ENCODE data around the gene CRKL.

Gene CRKL

DNA sequence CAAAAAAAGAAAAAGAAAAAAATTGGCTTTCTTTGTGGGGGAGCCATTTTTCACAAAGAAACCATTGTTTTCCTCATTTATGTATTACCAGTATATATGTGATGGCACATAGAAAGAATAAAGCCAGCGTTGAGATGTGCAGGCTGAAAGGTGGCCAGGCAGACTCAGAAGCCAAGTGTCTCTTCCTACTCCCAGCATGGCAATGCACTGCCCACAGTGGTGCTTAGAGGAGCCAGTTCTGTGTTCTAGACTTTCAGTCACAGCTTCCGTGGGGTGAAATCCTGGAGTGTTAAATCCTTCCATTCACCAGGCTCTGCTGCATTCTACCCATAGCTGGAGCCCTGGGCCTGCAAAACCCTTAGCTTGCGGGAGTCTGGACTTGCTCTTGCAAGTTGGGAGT is 39.5 kb upstream of the CRKL start:
- TF ChIP-seq CTCF (IDR thresholded peaks at IDR 0.05; ENCODE audit: low read depth, low read length) (no peak), MYC (IDR thresholded peaks at IDR 0.05; ENCODE audit: low read depth, low read length) (no peak), MAX (IDR thresholded peaks at IDR 0.05; ENCODE audit: low read depth, low read length) (no peak), POLR2A (IDR thresholded peaks at IDR 0.05; ENCODE audit: extremely low read depth, insufficient read length) (no peak)
- DNase-seq (ENCODE audit: low read depth), result no peak
- no peak overlapping the region for H3K4me3 ChIP-seq (ENCODE audit: low read depth, low read length)

DNA sequence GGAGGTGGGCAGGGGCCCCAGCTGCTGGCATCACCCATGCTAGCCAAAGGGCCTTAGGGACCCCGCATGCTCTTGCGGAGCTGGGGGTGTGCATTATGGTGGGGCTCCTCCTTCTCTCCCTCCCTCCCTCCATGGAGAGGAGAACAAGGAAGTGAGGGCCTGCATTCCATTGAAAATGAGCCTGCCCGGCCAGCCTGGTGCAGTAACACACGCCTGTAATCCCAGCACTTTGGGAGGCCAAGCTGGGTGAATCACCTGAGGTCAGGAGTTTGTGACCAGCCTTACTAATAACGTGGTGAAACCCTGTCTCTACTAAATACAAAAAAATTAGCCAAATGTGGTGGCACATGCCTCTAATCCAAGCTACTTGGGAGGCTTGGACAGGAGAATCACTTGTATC is 36.0 kb upstream of the CRKL start:
- no peak for DNase-seq (ENCODE audit: low read depth)
- H3K4me3 ChIP-seq (ENCODE audit: low read depth, low read length), result no peak overlapping the region
- TF ChIP-seq MYC (IDR thresholded peaks at IDR 0.05; ENCODE audit: low read depth, low read length) (no peak), POLR2A (IDR thresholded peaks at IDR 0.05; ENCODE audit: extremely low read depth, insufficient read length) (no peak), CTCF (IDR thresholded peaks at IDR 0.05; ENCODE audit: low read depth, low read length) (no peak), MAX (IDR thresholded peaks at IDR 0.05; ENCODE audit: low read depth, low read length) (no peak)

- DNase-seq (ENCODE audit: low read depth), result no peak
- no peak for TF ChIP-seq POLR2A (IDR thresholded peaks at IDR 0.05; ENCODE audit: extremely low read depth, insufficient read length)
- no peak for TF ChIP-seq CTCF (IDR thresholded peaks at IDR 0.05; ENCODE audit: low read depth, low read length)
- no peak for TF ChIP-seq MYC (IDR thresholded peaks at IDR 0.05; ENCODE audit: low read depth, low read length)
- no peak for TF ChIP-seq MAX (IDR thresholded peaks at IDR 0.05; ENCODE audit: low read depth, low read length)
- no peak overlapping the region for H3K4me3 ChIP-seq (ENCODE audit: low read depth, low read length)
Measured at GRCh38 chr22:20881869-20882815, 35.1 kb upstream of the CRKL start.

DNA sequence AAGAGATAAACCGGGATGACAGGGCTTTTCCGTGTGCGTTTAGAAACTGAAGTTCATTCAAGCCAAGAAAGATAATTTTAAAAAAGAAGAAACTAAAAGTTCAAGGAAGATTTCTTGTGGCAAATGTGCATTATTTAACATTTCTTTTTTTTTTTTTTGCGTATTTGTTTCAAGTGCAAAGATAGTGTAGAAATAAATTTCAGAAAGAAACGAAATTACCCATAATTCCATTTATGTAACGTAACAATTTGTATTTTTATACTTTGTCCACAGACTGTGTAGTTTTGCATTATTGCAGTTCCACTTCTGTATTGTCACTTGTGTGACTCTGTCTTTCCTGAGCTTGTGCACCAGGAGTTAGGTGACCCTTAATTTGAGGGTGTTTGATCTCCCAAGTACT is 34.4 kb upstream of the CRKL start:
- no peak overlapping the region for H3K4me3 ChIP-seq (ENCODE audit: low read depth, low read length)
- TF ChIP-seq POLR2A (IDR thresholded peaks at IDR 0.05; ENCODE audit: extremely low read depth, insufficient read length) (no peak), MYC (IDR thresholded peaks at IDR 0.05; ENCODE audit: low read depth, low read length) (no peak), MAX (IDR thresholded peaks at IDR 0.05; ENCODE audit: low read depth, low read length) (no peak), CTCF (IDR thresholded peaks at IDR 0.05; ENCODE audit: low read depth, low read length) (no peak)
- DNase-seq (ENCODE audit: low read depth), result no peak

DNA sequence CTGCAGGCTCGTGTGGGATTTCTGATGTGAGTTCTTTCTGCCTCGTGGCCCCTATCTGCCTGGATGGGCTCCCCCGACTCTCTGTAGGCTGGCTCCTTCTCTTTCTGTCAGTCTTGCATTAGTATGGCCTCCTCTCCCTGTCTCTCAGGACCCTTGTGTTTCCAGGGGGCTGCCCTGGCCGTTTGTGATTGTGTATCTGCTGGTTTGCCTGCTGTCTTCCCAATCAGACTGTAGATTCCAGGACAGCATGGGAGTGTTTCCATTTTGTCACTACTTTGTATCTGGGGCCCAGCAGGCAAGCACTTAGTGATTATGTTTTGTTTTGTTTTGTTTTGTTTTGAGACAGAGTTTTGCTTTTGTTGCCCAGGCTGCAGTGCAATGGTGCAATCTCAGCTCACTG is 32.8 kb upstream of the CRKL start:
- DNase-seq (ENCODE audit: low read depth), result no peak
- no peak overlapping the region for H3K4me3 ChIP-seq (ENCODE audit: low read depth, low read length)
- TF ChIP-seq MYC (IDR thresholded peaks at IDR 0.05; ENCODE audit: low read depth, low read length), result no peak
- TF ChIP-seq POLR2A (IDR thresholded peaks at IDR 0.05; ENCODE audit: extremely low read depth, insufficient read length), result no peak
- TF ChIP-seq CTCF (IDR thresholded peaks at IDR 0.05; ENCODE audit: low read depth, low read length), result no peak
- TF ChIP-seq MAX (IDR thresholded peaks at IDR 0.05; ENCODE audit: low read depth, low read length), result no peak

All from NB4 (cell line).